HL-60 (cell line): ENCODE results near the gene KRTAP5-7.

Experiments used
- CTCF ChIP-seq: IDR thresholded peaks from one replicate; pipeline ENCODE4 v1.5.1; 2011; ENCODE audit warnings: low read length, control low read depth, inconsistent platforms; ENCODE audit not compliant: insufficient read depth
- POLR2AphosphoS5 ChIP-seq: IDR thresholded peaks from 2 replicates; pipeline ENCODE4 v1.6.1; 2012; ENCODE audit warnings: low read depth
- REST ChIP-seq: IDR thresholded peaks from 2 replicates; pipeline ENCODE4 v1.6.1; 2012; ENCODE audit warnings: low read depth; ENCODE audit not compliant: insufficient replicate concordance

GRCh38 chr11:71542879-71543777, 16.1 kb downstream of the KRTAP5-7 start:
- TF ChIP-seq CTCF (no peak), REST (no peak), POLR2AphosphoS5 (no peak)
